Thymus (tissue), 11 donors: ENCODE data around the gene FTO. TPM values are rescaled to one million over a fixed set of nuclear protein-coding genes. Genes with fewer than 3 reads are reported as not detected.

Experiments used
- DNase-seq, 9 donors: peaks; one replicate each; pipeline ENCODE4 v3.0.0-alpha.2; 2013; ENCODE audit warnings: low spot score in 9 of 9, low read depth in 6 of 9, missing footprints in 1 of 9
- H3K27ac ChIP-seq, 2 donors: one replicate each; pipeline ENCODE4 v1.5.1; 2013; ENCODE audit warnings: control low read depth in 1 of 2, low read depth in 1 of 2, low read length in 1 of 2, mild to moderate bottlenecking in 1 of 2, moderate library complexity in 1 of 2
- H3K27me3 ChIP-seq, 2 donors: one replicate each; pipeline ENCODE4 v1.5.1; 2013; ENCODE audit warnings: low read length in 1 of 2; ENCODE audit not compliant: control insufficient read depth in 2 of 2, insufficient read depth in 1 of 2
- H3K36me3 ChIP-seq, 2 donors: one replicate each; pipeline ENCODE4 v1.5.1; 2013; ENCODE audit warnings: low read length in 1 of 2, mild to moderate bottlenecking in 1 of 2, moderate library complexity in 1 of 2; ENCODE audit not compliant: control insufficient read depth in 2 of 2, insufficient read depth in 2 of 2
- H3K4me1 ChIP-seq, 2 donors: one replicate each; pipeline ENCODE4 v1.5.1; 2013; ENCODE audit warnings: low read length in 2 of 2; ENCODE audit not compliant: control insufficient read depth in 2 of 2, insufficient read depth in 2 of 2
- H3K4me3 ChIP-seq, 2 donors: one replicate each; pipeline ENCODE4 v1.5.1; 2013; ENCODE audit warnings: low read length in 2 of 2, control low read depth in 1 of 2, mild to moderate bottlenecking in 1 of 2
- H3K9me3 ChIP-seq, 2 donors: one replicate each; pipeline ENCODE4 v1.5.1; 2013; ENCODE audit warnings: low read length in 1 of 2, mild to moderate bottlenecking in 1 of 2; ENCODE audit not compliant: control insufficient read depth in 2 of 2, insufficient read depth in 1 of 2
- WGBS: extraction: QIAGEN DNeasy Blood & Tissue Kit; methylation state at CpG from one replicate; pipeline ENCODE4 v1.1.7; 2013; 5-methylcytosine and 5-hydroxymethylcytosine counted together
- polyA plus RNA-seq: library from polyadenylated mRNA; stranded (reverse); fragments of 200-250 nt; gene quantifications from one replicate; pipeline ENCODE4 v1.2.3, GENCODE V29; 2013
- total RNA-seq: library from RNA; stranded (reverse); fragments of 120-200 nt; gene quantifications from one replicate; pipeline ENCODE4 v1.2.4, GENCODE V29; 2013
- donor health status: healthy.

Gene FTO
- total and polyA plus RNA-seq, 2 donors, result 13.7 to 34.5 TPM

DNA sequence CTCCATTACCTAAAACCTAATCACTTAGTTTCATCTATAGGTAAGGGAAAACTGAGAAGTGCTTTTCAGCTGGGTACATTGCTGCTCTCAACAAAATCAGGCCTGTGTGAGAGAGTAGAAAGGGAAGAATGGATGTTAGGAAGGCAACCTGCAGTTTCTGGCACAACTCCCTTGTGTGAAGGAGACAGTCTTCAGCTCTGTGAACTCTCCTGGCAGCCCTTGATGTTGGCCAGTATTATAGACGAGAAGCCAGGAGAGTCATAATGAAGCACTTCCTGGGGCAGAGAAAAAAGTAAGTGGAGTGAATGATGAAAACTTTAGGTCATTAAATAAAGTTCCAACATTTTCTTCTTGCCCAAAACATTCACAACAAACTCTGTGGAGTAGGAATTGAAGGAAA is 322.5 kb downstream of the FTO start:
- Histone ChIP-seq H3K27ac (no peak overlapping the region), H3K4me3 (no peak overlapping the region), H3K4me1 (no peaks in the 10 kb centered on the region), H3K27me3 (no peaks in the 10 kb centered on the region), H3K36me3 (no peaks in the 10 kb centered on the region), H3K9me3 (peaks cover 0 to 4% of the 10 kb centered on the region in 2 donors)
- 92% methylated on average over 1 of the region's 1 CpG for WGBS
- DNase-seq, result no peak

DNA sequence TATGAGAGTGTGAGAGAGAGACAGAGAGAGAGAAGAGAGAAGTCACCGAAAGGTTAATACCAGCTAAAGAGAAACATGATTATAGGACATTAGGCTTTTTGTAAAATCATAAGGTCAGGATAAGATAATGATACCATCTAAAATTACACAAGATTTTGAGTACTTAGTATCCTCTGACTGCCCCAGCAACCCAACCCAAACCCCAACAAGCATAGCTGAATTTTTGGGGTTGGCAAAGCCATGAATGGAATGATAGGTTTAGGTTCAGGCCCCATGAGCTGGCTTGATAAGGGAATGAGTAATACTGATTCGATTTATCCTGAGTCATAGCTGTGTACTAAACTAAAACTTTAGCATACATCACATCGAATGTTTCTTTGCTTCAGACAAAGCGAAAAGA is 323.1 kb downstream of the FTO start:
- DNase-seq, result no peak
- Histone ChIP-seq H3K36me3 (no peaks in the 10 kb centered on the region), H3K9me3 (peaks cover 0 to 4% of the 10 kb centered on the region in 2 donors), H3K4me3 (no peak overlapping the region), H3K4me1 (no peaks in the 10 kb centered on the region), H3K27me3 (no peaks in the 10 kb centered on the region), H3K27ac (no peak overlapping the region)
- 98% methylated on average over 4 of the region's 4 CpGs for WGBS

DNA sequence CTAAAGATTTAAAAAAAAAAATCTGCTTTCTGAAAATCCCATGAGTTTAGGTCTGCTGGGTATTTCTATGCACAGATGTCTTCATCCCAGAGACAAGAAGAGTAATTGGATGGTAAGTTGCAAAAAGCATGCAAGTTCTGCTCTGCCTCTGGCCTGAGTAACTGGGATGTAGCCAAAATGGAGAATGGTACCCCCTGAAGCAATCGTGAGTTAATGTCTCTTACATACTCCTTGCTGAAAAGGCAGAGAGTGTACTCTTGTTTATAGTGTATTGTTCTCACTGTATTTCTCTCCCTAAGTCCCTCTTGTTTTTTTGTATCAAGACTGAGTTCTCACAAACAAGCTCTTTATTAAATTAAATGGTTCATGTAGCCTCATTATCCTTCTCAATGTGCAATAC is 323.6 kb downstream of the FTO start:
- Histone ChIP-seq H3K9me3 (peaks cover 0 to 4% of the 10 kb centered on the region in 2 donors), H3K4me3 (no peak overlapping the region), H3K27ac (no peak overlapping the region), H3K36me3 (no peaks in the 10 kb centered on the region), H3K27me3 (no peaks in the 10 kb centered on the region), H3K4me1 (no peaks in the 10 kb centered on the region)
- no peak for DNase-seq
- 90% methylated on average over 1 of the region's 1 CpG for WGBS

DNA sequence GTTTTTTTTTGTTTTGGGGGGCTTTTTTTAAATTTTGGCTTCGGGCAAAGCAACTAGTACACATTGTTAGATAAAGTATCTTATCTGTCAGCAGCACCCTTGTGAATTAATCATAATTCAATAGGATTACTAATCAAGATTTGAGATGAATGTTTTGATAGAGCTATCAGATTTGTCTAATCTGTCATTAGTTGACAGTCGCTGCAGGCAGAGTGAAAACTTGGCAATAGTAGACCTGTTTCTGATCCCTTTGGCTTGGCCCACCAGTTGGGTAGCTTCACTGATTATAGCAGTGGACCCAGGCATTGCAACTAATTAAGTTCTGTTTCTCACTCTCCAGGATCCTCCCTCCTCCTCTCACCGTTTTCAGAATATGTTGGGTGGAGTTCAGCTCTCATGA is 324.0 kb downstream of the FTO start:
- WGBS, result 92% methylated on average over 3 of the region's 3 CpGs
- no peak overlapping the region for H3K27ac ChIP-seq
- no peak overlapping the region for H3K4me3 ChIP-seq
- no peaks in the 10 kb centered on the region for H3K27me3 ChIP-seq
- no peaks in the 10 kb centered on the region for H3K36me3 ChIP-seq
- DNase-seq, result no peak
- peaks cover 0 to 4% of the 10 kb centered on the region in 2 donors for H3K9me3 ChIP-seq
- no peaks in the 10 kb centered on the region for H3K4me1 ChIP-seq

DNA sequence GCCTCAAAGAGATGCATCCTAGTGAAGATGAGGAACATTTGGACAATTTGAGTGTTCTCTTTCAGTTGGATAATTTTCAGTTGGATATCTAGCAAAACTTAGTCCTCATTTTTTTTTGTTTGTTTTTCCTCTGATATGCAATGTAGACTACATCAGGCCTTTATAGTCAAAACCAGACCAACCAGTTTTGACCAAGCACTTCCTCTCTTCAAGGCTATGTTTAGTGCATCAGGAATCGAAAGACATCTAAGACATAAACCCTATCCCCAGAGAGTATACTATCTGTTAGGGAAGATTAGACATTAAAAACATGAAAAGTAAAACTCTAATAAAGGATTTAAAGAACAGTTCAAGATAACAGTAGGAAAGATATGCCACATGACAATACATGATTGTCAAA is 326.5 kb downstream of the FTO start:
- no peaks in the 10 kb centered on the region for H3K36me3 ChIP-seq
- H3K27ac ChIP-seq, result no peak overlapping the region
- 73% methylated on average over 1 of the region's 1 CpG for WGBS
- H3K4me3 ChIP-seq, result no peak overlapping the region
- no peak for DNase-seq
- no peaks in the 10 kb centered on the region for H3K4me1 ChIP-seq
- peaks cover 0 to 4% of the 10 kb centered on the region in 2 donors for H3K9me3 ChIP-seq
- H3K27me3 ChIP-seq, result no peaks in the 10 kb centered on the region

DNA sequence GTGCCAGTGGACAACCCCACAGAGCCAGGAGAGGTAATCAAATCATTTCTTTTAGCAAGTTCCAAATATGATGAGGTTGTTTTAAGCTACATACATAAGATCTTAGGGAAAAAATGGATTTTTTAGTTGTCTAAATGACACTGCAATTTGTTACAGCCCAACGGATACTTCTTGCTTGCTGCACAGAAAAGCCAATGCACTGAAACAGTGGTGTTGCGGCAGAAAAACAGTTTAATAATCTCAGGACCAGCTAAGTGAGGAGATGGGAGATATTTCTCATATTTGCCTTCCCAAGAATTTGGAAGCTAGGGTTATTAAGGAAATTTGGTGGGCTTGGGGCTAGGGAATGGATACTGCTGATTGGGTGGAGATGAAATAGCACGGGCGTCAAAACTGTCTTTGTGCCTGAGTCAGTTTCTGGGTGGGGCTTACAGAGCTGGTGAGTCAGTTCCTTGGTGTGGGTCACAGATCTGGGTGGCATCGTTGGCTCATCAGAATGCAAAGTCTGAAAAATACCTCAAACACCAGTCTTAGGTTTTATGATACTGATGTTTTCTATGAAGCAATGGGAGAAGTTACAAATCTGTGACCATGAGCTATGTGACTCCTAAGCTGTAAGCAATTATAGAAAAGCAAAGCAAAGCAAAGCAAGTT is 327.3 kb downstream of the FTO start:
- no peak overlapping the region for H3K27ac ChIP-seq
- DNase-seq, result no peak
- no peaks in the 10 kb centered on the region for H3K4me1 ChIP-seq
- H3K4me3 ChIP-seq, result no peak overlapping the region
- 97% methylated on average over 5 of the region's 5 CpGs for WGBS
- H3K27me3 ChIP-seq, result no peaks in the 10 kb centered on the region
- no peaks in the 10 kb centered on the region for H3K36me3 ChIP-seq
- peaks cover 0 to 4% of the 10 kb centered on the region in 2 donors for H3K9me3 ChIP-seq

DNA sequence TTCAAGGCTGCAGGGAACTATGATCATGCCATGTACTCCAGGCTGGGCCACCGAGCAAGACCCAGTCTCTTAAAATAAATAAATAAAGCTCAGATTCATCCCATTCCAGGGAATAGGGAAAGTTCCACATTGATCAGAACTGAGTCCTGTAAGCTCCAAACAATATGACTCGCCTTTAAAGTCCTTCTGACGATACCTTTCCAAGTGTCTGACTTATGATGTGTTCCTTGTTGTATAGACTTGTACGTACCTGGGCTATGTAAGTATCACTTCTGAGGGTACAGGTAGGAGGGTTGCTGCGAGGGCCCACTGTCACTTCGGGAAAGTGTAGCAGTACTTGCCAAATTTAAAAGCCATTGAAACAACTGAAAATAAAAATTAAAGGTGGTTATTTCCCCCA is 329.8 kb downstream of the FTO start:
- H3K27me3 ChIP-seq, result no peaks in the 10 kb centered on the region
- no peak overlapping the region for H3K4me3 ChIP-seq
- H3K36me3 ChIP-seq, result no peaks in the 10 kb centered on the region
- H3K9me3 ChIP-seq, result peaks cover 0 to 4% of the 10 kb centered on the region in 2 donors
- 97% methylated on average over 6 of the region's 6 CpGs for WGBS
- no peak for DNase-seq
- no peak overlapping the region for H3K27ac ChIP-seq
- no peaks in the 10 kb centered on the region for H3K4me1 ChIP-seq

DNA sequence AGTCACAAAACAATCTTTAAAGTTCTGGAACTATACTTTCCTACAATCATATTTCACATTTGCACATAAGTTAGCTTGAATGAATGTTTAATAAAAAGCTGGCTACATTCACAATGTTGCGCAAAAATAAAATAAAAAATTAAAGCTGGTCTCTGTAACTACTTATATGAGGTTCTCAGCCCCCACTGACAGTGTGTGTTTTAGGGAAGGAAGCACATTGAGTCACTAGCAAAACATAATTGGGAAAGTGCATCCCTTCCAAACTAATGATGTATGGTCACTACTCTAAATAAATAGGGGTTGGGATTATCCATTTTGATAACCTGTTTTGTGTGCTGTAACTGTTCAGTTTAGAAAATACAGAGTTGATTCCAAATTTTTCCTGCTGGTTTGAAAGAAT is 330.7 kb downstream of the FTO start:
- 96% methylated on average over 1 of the region's 1 CpG for WGBS
- Histone ChIP-seq H3K36me3 (no peaks in the 10 kb centered on the region), H3K4me1 (no peaks in the 10 kb centered on the region), H3K27me3 (no peaks in the 10 kb centered on the region), H3K4me3 (no peak overlapping the region), H3K9me3 (peaks cover 0 to 4% of the 10 kb centered on the region in 2 donors), H3K27ac (no peak overlapping the region)
- no peak for DNase-seq

DNA sequence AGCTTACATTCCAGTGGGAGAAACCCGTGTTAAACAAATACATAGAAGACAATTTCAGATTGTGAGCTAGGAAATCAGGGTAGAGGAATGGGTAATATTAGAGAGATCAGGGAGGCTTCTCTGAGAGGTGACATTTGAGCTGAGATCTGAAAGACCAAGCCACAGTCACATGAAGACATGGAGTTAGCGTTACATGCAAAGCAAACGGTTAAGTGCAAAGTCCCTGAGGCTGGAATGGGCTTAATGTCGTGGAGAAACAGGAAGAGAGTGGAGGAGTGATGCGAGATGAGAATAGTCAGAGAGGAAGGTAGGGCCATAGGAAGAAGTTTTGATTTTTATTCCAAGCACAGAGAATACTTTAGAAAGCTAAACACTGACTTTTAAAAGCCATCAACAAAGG is 336.5 kb downstream of the FTO start:
- no peak overlapping the region for H3K27ac ChIP-seq
- 99% methylated on average over 5 of the region's 5 CpGs for WGBS
- no peaks in the 10 kb centered on the region for H3K4me1 ChIP-seq
- no peaks in the 10 kb centered on the region for H3K36me3 ChIP-seq
- no peak for DNase-seq
- no peak overlapping the region for H3K4me3 ChIP-seq
- H3K9me3 ChIP-seq, result peaks cover 0 to 4% of the 10 kb centered on the region in 2 donors
- no peaks in the 10 kb centered on the region for H3K27me3 ChIP-seq
